GM12872 (cell line): ENCODE data around the gene SULT1B1.

Source experiments
- CTCF ChIP-seq: IDR thresholded peaks from 3 replicates; pipeline ENCODE4 v1.5.1; 2011; ENCODE audit warnings: low read depth, mild to moderate bottlenecking, low read length, moderate library complexity; ENCODE audit not compliant: insufficient read depth

The SULT1B1 gene

GRCh38 chr4:69731241-69731640 lies 29.2 kb downstream of the SULT1B1 start:
- TF ChIP-seq CTCF, result no peak

GRCh38 chr4:69730002-69730401 lies 30.4 kb downstream of the SULT1B1 start:
- TF ChIP-seq CTCF, result no peak

GRCh38 chr4:69727926-69728325 lies 32.5 kb downstream of the SULT1B1 start:
- no peak for TF ChIP-seq CTCF

- TF ChIP-seq CTCF, result no peak
Observed at GRCh38 chr4:69727426-69727825, 33.0 kb downstream of the SULT1B1 start.

- TF ChIP-seq CTCF, result no peak
Observed at GRCh38 chr4:69726971-69727370, 33.4 kb downstream of the SULT1B1 start.

- no peak for TF ChIP-seq CTCF
Observed at GRCh38 chr4:69718396-69719271, 41.8 kb downstream of the SULT1B1 start.

- TF ChIP-seq CTCF, result no peak
Observed at GRCh38 chr4:69717778-69718177, 42.6 kb downstream of the SULT1B1 start.
